K562 (cell line): Measurements from ENCODE around the gene APC.

Source experiments
- CTCF ChIP-seq, 3 experiments: IDR thresholded peaks in 2 of 3; conservative IDR thresholded peaks in 1 of 3; 2 replicates each; pipeline ENCODE4 v1.5.1; 2011 to 2012; ENCODE audit warnings: low read length in 3 of 3, mild to moderate bottlenecking in 3 of 3, control low read depth in 2 of 3, improper control_type of control experiment in 1 of 3, inconsistent platforms in 1 of 3, low read depth in 1 of 3, mixed read lengths in 1 of 3, moderate library complexity in 1 of 3; ENCODE audit not compliant: insufficient read depth in 2 of 3
- POLR2A ChIP-seq: fragments of 450-650 bp; conservative IDR thresholded peaks from 2 replicates; pipeline ENCODE4 v1.6.1; 2016
- RCOR1 ChIP-seq, 2 experiments: IDR thresholded peaks; 2 replicates each; pipeline ENCODE4 v1.6.1; 2012; ENCODE audit warnings: low read depth in 2 of 2, low read length in 2 of 2, borderline replicate concordance in 1 of 2, improper control_type of control experiment in 1 of 2
- YY1 ChIP-seq, 3 experiments: IDR thresholded peaks; 2 replicates each; pipeline ENCODE4 v1.6.1; 2011; ENCODE audit warnings: low read length in 2 of 3, mild to moderate bottlenecking in 2 of 3, moderate library complexity in 2 of 3, borderline replicate concordance in 1 of 3, control low read depth in 1 of 3, low read depth in 1 of 3; ENCODE audit not compliant: insufficient read depth in 3 of 3, insufficient replicate concordance in 2 of 3, control insufficient read depth in 1 of 3, insufficient read length in 1 of 3; ENCODE audit errors: extremely low read depth in 1 of 3

DNA sequence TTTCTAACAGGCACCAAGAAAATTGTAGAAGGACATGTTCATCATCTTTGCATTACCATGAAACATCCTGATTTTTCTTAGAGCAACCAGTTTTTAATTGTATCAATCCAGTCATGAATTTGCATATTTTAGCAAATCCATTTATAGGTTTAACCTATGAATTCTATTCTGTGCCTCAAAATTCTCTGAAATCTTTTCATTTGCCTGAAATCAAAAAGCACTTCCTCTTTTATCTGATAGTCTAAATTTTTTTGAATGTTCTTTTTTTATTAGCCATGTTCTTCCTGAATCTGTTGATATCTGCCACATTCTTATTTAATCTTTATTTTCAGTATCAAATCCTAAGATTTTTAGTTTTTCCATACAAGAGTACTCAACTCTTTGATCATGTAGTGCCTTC, 86.5 kb downstream of the APC start:
- TF ChIP-seq YY1 (IDR thresholded peaks at IDR 0.05; ENCODE audit: borderline replicate concordance in 1 of 3, control insufficient read depth in 1 of 3, extremely low read depth in 1 of 3, insufficient read depth in 3 of 3, insufficient read length in 1 of 3, insufficient replicate concordance in 2 of 3, low read depth in 1 of 3, low read length in 2 of 3) (no peak), CTCF (IDR thresholded peaks at IDR 0.05 in 2 of 3, conservative IDR thresholded peaks at IDR 0.05 in 1 of 3; ENCODE audit: insufficient read depth in 2 of 3, low read depth in 1 of 3, low read length in 3 of 3) (no peak), POLR2A (no peak), RCOR1 (IDR thresholded peaks at IDR 0.05; ENCODE audit: borderline replicate concordance in 1 of 2, low read depth in 2 of 2, low read length in 2 of 2) (no peak)
